ENCODE data around the gene GAS7.

GAS7 gene

GRCh38 chr17:9868552-9868951 lies 329.9 kb downstream of the GAS7 start:
- DNase-seq, result no peak

- DNase-seq, result no peak
Observed at GRCh38 chr17:9865586-9865985, 332.8 kb downstream of the GAS7 start.

- no peak for DNase-seq
Observed at GRCh38 chr17:9862949-9863348, 335.5 kb downstream of the GAS7 start.

DNA sequence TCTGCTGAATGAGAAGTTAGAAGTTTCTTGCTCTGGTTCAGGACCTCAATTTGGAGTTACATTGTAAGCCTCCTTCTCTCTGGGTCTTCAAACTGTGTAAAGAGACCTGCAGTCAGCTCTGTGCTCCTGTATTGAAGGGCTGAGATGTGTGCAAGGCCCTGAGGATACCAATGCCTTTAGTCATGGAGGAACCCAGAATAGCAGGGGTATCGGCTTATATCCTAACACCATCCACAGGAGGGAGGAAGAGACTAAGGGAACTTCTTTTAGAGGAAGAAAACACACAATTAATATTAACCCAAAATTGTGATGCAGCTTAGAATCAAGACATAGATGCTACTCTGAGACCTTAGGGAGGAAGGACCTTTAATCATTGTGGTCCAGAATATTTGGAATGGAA lies 336.2 kb downstream of the GAS7 start:
- DNase-seq, result no peak

DNA sequence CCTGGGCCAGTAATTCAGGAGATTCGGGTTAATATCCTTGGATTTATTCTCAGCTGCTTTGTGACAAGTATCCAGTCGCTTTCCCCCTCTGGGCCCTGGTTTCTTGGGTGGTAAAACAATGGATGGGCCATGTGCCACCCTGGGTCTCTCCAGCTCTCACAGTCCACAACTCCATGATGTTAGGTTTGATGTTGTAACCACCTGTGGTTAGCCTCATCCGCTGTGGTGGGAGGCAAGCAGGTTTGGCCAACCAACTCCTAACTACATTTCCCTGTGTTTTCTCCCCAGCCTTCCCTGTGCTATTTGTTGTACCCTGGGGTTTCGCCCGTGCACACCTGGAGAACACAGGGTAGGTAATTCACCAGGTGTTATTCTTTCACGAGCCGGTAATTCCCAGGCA lies 337.6 kb downstream of the GAS7 start:
- DNase-seq, result no peak

Data from left hindlimb (tissue), 1 donor.